ENCODE data around the gene EPG5. TPM values are rescaled to one million over a fixed set of nuclear protein-coding genes. Genes with fewer than 3 reads are reported as not detected.

The EPG5 gene
- total and polyA plus RNA-seq, 9 of the 15 experiments (the other 6 are each of a cell fraction or from before 2014, with no cell fraction given), result 1.3 to 10.7 (median 5.2) TPM

GRCh38 chr18:46001074-46001473 is 33.9 kb upstream of the EPG5 start:
- Histone ChIP-seq H4K20me1 (replicated peaks; ENCODE audit: control insufficient read depth, insufficient read depth, low read length) (no peaks in the 10 kb centered on the region), H3K36me3 (ENCODE audit: control insufficient read depth, insufficient read depth, low read length) (peaks cover 24% of the 10 kb centered on the region; the same call in 1 of the 3 replicates), H2AFZ (ENCODE audit: low read depth, low read length) (no peak overlapping the region), H3K9ac (ENCODE audit: insufficient read depth in 1 of 2, low read depth in 2 of 2, low read length in 2 of 2) (no peak overlapping the region), H3K27ac (ENCODE audit: extremely low read depth, low read depth, low read length) (no peak overlapping the region), H3K9me3 (replicated peaks; ENCODE audit: control insufficient read depth, insufficient read depth, low read depth, low read length) (no peaks in the 10 kb centered on the region; the same call in none of the 2 replicates), H3K4me2 (ENCODE audit: insufficient read depth, low read length) (no peak overlapping the region), H3K27me3 (ENCODE audit: control insufficient read depth in 2 of 2, insufficient read depth in 2 of 2, low read length in 2 of 2) (no peaks in the 10 kb centered on the region), H3K79me2 (ENCODE audit: control insufficient read depth, insufficient read depth, low read length) (no peaks in the 10 kb centered on the region), H3K4me3 (no peak overlapping the region), H3K4me1 (replicated peaks in 1 of 2; ENCODE audit: control insufficient read depth in 2 of 2, insufficient read depth in 2 of 2, low read length in 2 of 2) (peaks cover 4 to 21% of the 10 kb centered on the region in 2 experiments; a peak in 4 of 5 replicates), H3K9me1 (ENCODE audit: control insufficient read depth, insufficient read depth, low read length) (no peaks in the 10 kb centered on the region)
- CTCF ChIA-PET (ENCODE audit: low intra/inter-chr PET ratio), result no interaction called here
- in situ Hi-C loops (cut with MboI), result no loop called here
- FAIRE-seq (no peak), DNase-seq (ENCODE audit: extremely low read depth in 1 of 4, low spot score in 3 of 4) (no peak), ATAC-seq (no peak)
- intact Hi-C loops (cut with micrococcal nuclease), result no loop called here
- 86% methylated on average over 1 of the region's 1 CpG for WGBS (ENCODE audit: insufficient coverage, low coverage, missing lambda C conversion rate)
- BruUV-seq (replicated peaks), result no TSS peak
- POLR2A ChIA-PET, result no interaction called here
- TF ChIP-seq MAFF (IDR thresholded peaks at IDR 0.05; ENCODE audit: low read length) (peak; percentile 32; the same call in 1 of the 2 replicates), MAFG (tag; conservative IDR thresholded peaks at IDR 0.05) (peak; percentile 67), MCM5 (IDR thresholded peaks at IDR 0.05; ENCODE audit: low read depth) (no peak), ZNF778 (CRISPR knock-in tag; IDR thresholded peaks at IDR 0.05) (no peak), SREBF2 (CRISPR knock-in tag; IDR thresholded peaks at IDR 0.05) (no peak), GMEB1 (CRISPR knock-in tag; IDR thresholded peaks at IDR 0.05) (no peak), ZNF77 (CRISPR knock-in tag; IDR thresholded peaks at IDR 0.05) (no peak), BACH1 (tag; IDR thresholded peaks at IDR 0.05) (no peak), OTX1 (CRISPR knock-in tag; IDR thresholded peaks at IDR 0.05) (no peak), E2F1 (CRISPR knock-in tag; IDR thresholded peaks at IDR 0.05) (no peak), ZNF76 (CRISPR knock-in tag; IDR thresholded peaks at IDR 0.05; ENCODE audit: borderline replicate concordance) (no peak)
